MM.1S (cell line): ENCODE results near the gene KCNA5.

ENCODE experiments used
- DNase-seq: peaks from one replicate; pipeline ENCODE4 v3.0.0-alpha.2; 2015
- H2AFZ ChIP-seq: fragments of 300-600 bp; sonication (generic); 2 replicates; pipeline ENCODE4 v1.6.0; 2016; ENCODE audit warnings: antibody characterized with exemption, low read length
- H3F3A ChIP-seq: fragments of 300-600 bp; sonication (generic); 2 replicates; pipeline ENCODE4 v1.6.1; 2016; ENCODE audit warnings: mild to moderate bottlenecking, antibody characterized with exemption, low read length, moderate library complexity, mixed read lengths; ENCODE audit not compliant: insufficient read depth
- H3K27ac ChIP-seq: fragments of 300-600 bp; sonication (generic); 2 replicates; pipeline ENCODE4 v1.5.1; 2016; ENCODE audit warnings: mild to moderate bottlenecking, low read length
- H3K27me3 ChIP-seq: fragments of 300-600 bp; sonication (generic); replicated peaks from 2 replicates; pipeline ENCODE4 v1.6.0; 2016; ENCODE audit warnings: low read length; ENCODE audit not compliant: insufficient read depth
- H3K36me3 ChIP-seq: fragments of 300-600 bp; sonication (generic); replicated peaks from 2 replicates; pipeline ENCODE4 v1.6.1; 2016; ENCODE audit warnings: mild to moderate bottlenecking, low read length, mixed read lengths; ENCODE audit not compliant: insufficient read depth
- H3K4me1 ChIP-seq: fragments of 300-600 bp; sonication (generic); 2 replicates; pipeline ENCODE4 v1.6.1; 2016; ENCODE audit warnings: low read length, mixed read lengths
- H3K4me2 ChIP-seq: fragments of 300-600 bp; sonication (generic); 2 replicates; pipeline ENCODE4 v1.6.0; 2016; ENCODE audit warnings: low read depth, low read length
- H3K4me3 ChIP-seq: fragments of 300-600 bp; sonication (generic); 2 replicates; pipeline ENCODE4 v1.5.1; 2016; ENCODE audit warnings: low read length, mixed read lengths
- H3K79me2 ChIP-seq: fragments of 300-600 bp; sonication (generic); 2 replicates; pipeline ENCODE4 v1.6.1; 2016; ENCODE audit warnings: mixed run types, low read length, mixed read lengths
- H3K9ac ChIP-seq: fragments of 300-600 bp; sonication (generic); 2 replicates; pipeline ENCODE4 v1.6.1; 2016; ENCODE audit warnings: low read length, mixed read lengths
- H3K9me2 ChIP-seq: fragments of 300-600 bp; sonication (generic); replicated peaks from 2 replicates; pipeline ENCODE4 v1.6.1; 2016; ENCODE audit warnings: mild to moderate bottlenecking, low read length, mixed read lengths; ENCODE audit not compliant: insufficient read depth
- H3K9me3 ChIP-seq: fragments of 300-600 bp; sonication (generic); replicated peaks from 2 replicates; pipeline ENCODE4 v1.6.1; 2016; ENCODE audit warnings: mild to moderate bottlenecking, low read length, mixed read lengths; ENCODE audit not compliant: insufficient read depth
- H4K20me1 ChIP-seq: fragments of 300-600 bp; sonication (generic); 2 replicates; pipeline ENCODE4 v1.6.1; 2016; ENCODE audit warnings: mild to moderate bottlenecking, low read length, moderate library complexity, mixed read lengths; ENCODE audit not compliant: insufficient read depth
- EZH2 ChIP-seq: fragments of 300-600 bp; sonication (generic); optimal IDR thresholded peaks from 2 replicates; pipeline ENCODE3; 2017; ENCODE audit warnings: low read depth, mild to moderate bottlenecking, antibody characterized with exemption, low read length, mixed read lengths
- EZH2phosphoT487 ChIP-seq: fragments of 300-600 bp; sonication (generic); IDR thresholded peaks from 2 replicates; pipeline ENCODE4 v1.6.1; 2018; ENCODE audit warnings: antibody characterized with exemption, low read length
- TF ChIP-seq, protein P1 (sequence below): fragments of 300-600 bp; sonication (generic); IDR thresholded peaks from 2 replicates; pipeline ENCODE4 v1.5.1; 2016; ENCODE audit warnings: antibody characterized with exemption, low read length, mixed read lengths

KCNA5 gene

GRCh38 chr12:5051913-5052312, 8.2 kb downstream of the KCNA5 start:
- Histone ChIP-seq H3F3A (no peaks in the 10 kb centered on the region), H2AFZ (peak overlapping the region; percentile 7; the same call in 1 of the 2 replicates), H3K27ac (no peak overlapping the region; the same call in 1 of the 2 replicates), H3K4me1 (peaks cover 22% of the 10 kb centered on the region), H3K9me3 (no peaks in the 10 kb centered on the region), H3K9me2 (no peaks in the 10 kb centered on the region), H3K4me3 (no peak overlapping the region), H3K79me2 (no peaks in the 10 kb centered on the region), H3K9ac (no peak overlapping the region), H4K20me1 (no peaks in the 10 kb centered on the region), H3K27me3 (0 out of 2 replicates have a peak, but pooled peaks cover 2% of the 10 kb centered on the region), H3K36me3 (no peaks in the 10 kb centered on the region), H3K4me2 (peak overlapping the region; percentile 59)
- TF ChIP-seq, protein P1, sequence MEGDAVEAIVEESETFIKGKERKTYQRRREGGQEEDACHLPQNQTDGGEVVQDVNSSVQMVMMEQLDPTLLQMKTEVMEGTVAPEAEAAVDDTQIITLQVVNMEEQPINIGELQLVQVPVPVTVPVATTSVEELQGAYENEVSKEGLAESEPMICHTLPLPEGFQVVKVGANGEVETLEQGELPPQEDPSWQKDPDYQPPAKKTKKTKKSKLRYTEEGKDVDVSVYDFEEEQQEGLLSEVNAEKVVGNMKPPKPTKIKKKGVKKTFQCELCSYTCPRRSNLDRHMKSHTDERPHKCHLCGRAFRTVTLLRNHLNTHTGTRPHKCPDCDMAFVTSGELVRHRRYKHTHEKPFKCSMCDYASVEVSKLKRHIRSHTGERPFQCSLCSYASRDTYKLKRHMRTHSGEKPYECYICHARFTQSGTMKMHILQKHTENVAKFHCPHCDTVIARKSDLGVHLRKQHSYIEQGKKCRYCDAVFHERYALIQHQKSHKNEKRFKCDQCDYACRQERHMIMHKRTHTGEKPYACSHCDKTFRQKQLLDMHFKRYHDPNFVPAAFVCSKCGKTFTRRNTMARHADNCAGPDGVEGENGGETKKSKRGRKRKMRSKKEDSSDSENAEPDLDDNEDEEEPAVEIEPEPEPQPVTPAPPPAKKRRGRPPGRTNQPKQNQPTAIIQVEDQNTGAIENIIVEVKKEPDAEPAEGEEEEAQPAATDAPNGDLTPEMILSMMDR = no peak
- no peak for TF ChIP-seq EZH2phosphoT487
- TF ChIP-seq EZH2 = no peak
- no peak for DNase-seq

GRCh38 chr12:5052348-5052747, 8.7 kb downstream of the KCNA5 start:
- TF ChIP-seq, protein P1 = no peak
- TF ChIP-seq EZH2 (no peak), EZH2phosphoT487 (no peak)
- H3K9me3 ChIP-seq = no peaks in the 10 kb centered on the region
- H3K4me1 ChIP-seq = peaks cover 22% of the 10 kb centered on the region
- DNase-seq = no peak
- peak overlapping the region; percentile 59 for H3K4me2 ChIP-seq
- H3K27ac ChIP-seq = no peak overlapping the region; the same call in 1 of the 2 replicates
- H3K9me2 ChIP-seq = no peaks in the 10 kb centered on the region
- peak overlapping the region; percentile 7; the same call in 1 of the 2 replicates for H2AFZ ChIP-seq
- H3K4me3 ChIP-seq = no peak overlapping the region
- H3F3A ChIP-seq = no peaks in the 10 kb centered on the region
- no peaks in the 10 kb centered on the region for H3K36me3 ChIP-seq
- H3K27me3 ChIP-seq = no peaks in the 10 kb centered on the region
- H3K79me2 ChIP-seq = no peaks in the 10 kb centered on the region
- no peaks in the 10 kb centered on the region for H4K20me1 ChIP-seq
- H3K9ac ChIP-seq = no peak overlapping the region

- H3F3A ChIP-seq = 0 out of 2 replicates have a peak, but pooled peaks cover 4% of the 10 kb centered on the region
- peaks cover 17% of the 10 kb centered on the region for H3K4me1 ChIP-seq
- H3K27ac ChIP-seq = no peak overlapping the region
- H3K4me3 ChIP-seq = no peak overlapping the region
- H3K9me3 ChIP-seq = no peaks in the 10 kb centered on the region
- H3K4me2 ChIP-seq = peak overlapping the region; percentile 15; the same call in 1 of the 2 replicates
- no peaks in the 10 kb centered on the region for H3K79me2 ChIP-seq
- no peak overlapping the region for H3K9ac ChIP-seq
- H3K36me3 ChIP-seq = no peaks in the 10 kb centered on the region
- DNase-seq = peak; percentile 79
- H4K20me1 ChIP-seq = no peaks in the 10 kb centered on the region
- H3K9me2 ChIP-seq = no peaks in the 10 kb centered on the region
- no peaks in the 10 kb centered on the region for H3K27me3 ChIP-seq
- TF ChIP-seq EZH2phosphoT487 (no peak), EZH2 (no peak)
- TF ChIP-seq, protein P1 = no peak
- no peak overlapping the region for H2AFZ ChIP-seq
These were observed 15.7 kb downstream of the KCNA5 start for GRCh38 chr12:5059358-5059757.
